Hematopoietic multipotent progenitor cell treated with erythropoietin and hydrocortisone succinate and interleukin-3 and kit ligand, for 15 days (in vitro differentiated cells): ENCODE data around the gene ZBTB5.
"Not testable (repeated sequence)": the region's sequence is repeated elsewhere in the genome, so short reads cannot be mapped to it uniquely, and the experiment has no call there.

ENCODE experiments used
- DNase-seq: peaks from one replicate; pipeline ENCODE4 v3.0.0-alpha.2; 2015; ENCODE audit warnings: low spot score

ZBTB5 gene

GRCh38 chr9:37405350-37405749 is 59.9 kb downstream of the ZBTB5 start:
- DNase-seq = no peak

DNA sequence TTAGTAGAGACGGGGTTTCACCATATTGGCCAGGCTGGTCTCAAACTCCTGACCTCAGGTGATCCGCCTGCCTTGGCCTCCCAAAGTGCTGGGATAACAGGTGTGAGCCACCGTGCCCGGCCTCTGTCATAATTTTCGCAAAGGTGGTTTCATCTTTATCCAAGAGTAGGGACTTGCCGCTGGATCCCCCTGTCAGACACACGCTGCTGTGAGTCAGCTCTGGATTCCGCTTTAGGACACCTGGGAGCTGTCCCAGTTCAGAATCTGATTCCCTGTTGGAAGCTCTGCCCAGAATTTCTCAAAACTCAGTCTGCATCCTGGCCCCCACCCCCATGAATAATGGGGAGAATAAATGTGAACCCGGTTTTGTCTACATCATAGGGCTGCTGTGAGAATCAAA is 60.7 kb downstream of the ZBTB5 start:
- DNase-seq = no peak

- no peak for DNase-seq
Measured at GRCh38 chr9:37399336-37399735, 65.9 kb downstream of the ZBTB5 start.

DNA sequence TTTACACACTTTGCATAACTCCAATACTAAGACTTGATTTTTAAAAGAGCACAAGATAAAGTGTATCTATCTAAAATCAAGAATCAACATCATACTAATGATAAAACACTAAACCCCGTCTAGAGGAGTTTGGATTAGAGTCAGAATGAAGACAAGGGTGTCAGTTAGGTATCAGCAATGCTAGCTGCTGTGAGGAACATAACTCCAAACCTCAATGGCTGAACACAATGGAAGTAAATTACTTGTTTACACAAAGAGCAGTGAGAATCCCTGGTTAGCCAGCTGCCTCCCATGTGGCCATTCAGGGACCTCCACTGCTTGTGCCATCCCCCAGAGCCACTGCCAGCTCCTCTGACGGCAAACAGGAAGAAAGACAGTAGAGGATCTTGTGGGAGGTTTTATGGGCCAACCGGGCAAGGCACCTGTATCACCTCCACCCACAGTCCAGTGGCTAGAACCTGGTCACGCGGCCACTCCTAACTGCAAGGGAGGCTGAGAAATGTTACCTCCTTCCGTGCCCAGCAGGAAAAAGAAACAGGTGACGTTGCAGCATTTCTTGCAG is 66.7 kb downstream of the ZBTB5 start:
- DNase-seq = no peak

- not testable (repeated sequence) for DNase-seq
Measured at GRCh38 chr9:37397948-37398347, 67.3 kb downstream of the ZBTB5 start.

- DNase-seq = no peak
Measured at GRCh38 chr9:37395663-37396062, 69.6 kb downstream of the ZBTB5 start.

DNA sequence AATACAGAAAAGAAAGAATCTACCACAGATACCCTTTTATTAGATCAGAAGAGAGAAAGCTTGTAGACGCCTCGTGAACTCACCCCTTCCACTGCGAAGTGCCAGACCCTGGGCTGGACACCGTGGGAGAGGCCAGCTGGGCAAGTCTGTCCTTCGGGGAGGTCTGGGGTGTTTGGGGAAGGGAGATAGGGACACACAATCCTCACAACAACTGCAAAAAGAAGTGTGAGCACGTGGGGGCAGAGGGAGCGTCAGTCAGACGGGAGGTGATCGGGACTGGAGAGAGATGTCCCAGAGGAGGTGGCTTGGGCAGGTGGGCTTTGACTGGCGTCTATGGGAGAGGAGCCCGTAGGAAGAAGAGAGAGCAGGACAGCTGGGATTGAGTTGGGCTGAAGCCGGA is 70.0 kb downstream of the ZBTB5 start:
- no peak for DNase-seq

DNA sequence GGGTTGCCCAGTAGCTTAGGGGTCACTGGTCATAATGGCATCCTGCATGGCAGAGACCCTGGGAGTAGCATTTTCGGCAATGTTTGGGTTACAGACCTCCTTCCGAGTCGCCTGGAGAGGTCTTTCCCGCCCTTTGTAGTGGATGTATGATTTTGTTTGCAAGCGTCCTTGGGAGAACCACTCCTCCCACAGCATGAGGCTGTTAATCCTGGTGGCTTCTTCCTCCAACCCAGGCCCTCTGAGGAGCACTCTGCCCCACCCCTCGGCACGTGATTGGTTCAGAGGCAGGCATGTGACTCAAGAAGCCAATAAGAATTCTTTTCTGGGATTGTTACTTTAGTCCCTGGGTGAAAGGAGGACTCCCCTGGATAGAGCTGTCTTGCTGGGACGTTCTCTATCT is 73.0 kb downstream of the ZBTB5 start:
- DNase-seq = no peak

DNA sequence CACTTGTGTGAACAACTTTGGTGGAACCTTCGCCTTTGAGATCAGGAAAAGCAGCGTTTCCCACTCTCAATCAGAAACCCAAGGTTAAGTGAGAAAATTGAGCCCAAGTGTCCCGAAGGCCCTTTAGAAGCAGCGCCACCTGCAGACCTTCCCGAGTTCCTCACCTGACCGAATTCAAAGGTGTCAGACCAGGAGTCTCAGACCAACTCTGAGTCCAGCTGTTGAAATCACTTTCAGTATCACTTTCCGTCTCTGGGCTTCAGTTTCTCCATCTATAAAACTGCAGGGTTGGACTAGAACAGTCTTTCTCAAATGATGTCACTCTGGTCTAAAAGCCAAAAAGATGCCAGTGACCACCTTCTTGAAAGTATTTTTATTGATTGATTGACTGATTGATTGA is 74.5 kb downstream of the ZBTB5 start:
- DNase-seq = peak; percentile 28
